CD4-positive, CD25-positive, alpha-beta regulatory T cell (primary cell): ENCODE results near the gene TMEM273. TPM values are rescaled to one million over a fixed set of nuclear protein-coding genes. Genes with fewer than 3 reads are reported as not detected.

Source experiments
- ATAC-seq, 2 donors: fragments of 150-1000 bp; cut with Tn5 transposase; one replicate each; pipeline ENCODE4 v1.10.0; 2021; ENCODE audit warnings: low read depth in 2 of 2, moderate number of reproducible peaks in 2 of 2, moderate library complexity in 1 of 2
- DNase-seq, 3 donors: peaks; one replicate each; pipeline versions ENCODE4 v3.0.0 to v3.0.0-alpha.2; 2012 to 2022; ENCODE audit warnings: mixed read lengths in 1 of 3
- H3K27ac ChIP-seq: one replicate; pipeline ENCODE4 v1.7.0; 2013; ENCODE audit warnings: mild to moderate bottlenecking, low read length; ENCODE audit not compliant: insufficient read depth, poor library complexity, severe bottlenecking
- H3K27me3 ChIP-seq: one replicate; pipeline ENCODE4 v1.7.0; 2013; ENCODE audit warnings: low read length; ENCODE audit not compliant: control insufficient read depth, insufficient read depth
- H3K36me3 ChIP-seq: one replicate; pipeline ENCODE4 v1.7.0; 2013; ENCODE audit warnings: mild to moderate bottlenecking, low read length, moderate library complexity; ENCODE audit not compliant: control insufficient read depth, insufficient read depth
- H3K4me1 ChIP-seq: 2 replicates; pipeline ENCODE4 v1.7.0; 2013; ENCODE audit warnings: mild to moderate bottlenecking, low read length; ENCODE audit not compliant: insufficient read depth, control insufficient read depth, poor library complexity, severe bottlenecking
- H3K4me3 ChIP-seq: one replicate; pipeline ENCODE4 v1.7.0; 2013; ENCODE audit warnings: low read depth, mild to moderate bottlenecking, low read length, moderate library complexity
- H3K9me3 ChIP-seq, 2 experiments: 1 replicate in 1 of 2; 2 replicates in 1 of 2; pipeline ENCODE4 v1.7.0; 2013; ENCODE audit warnings: low read length in 2 of 2, mild to moderate bottlenecking in 1 of 2, moderate library complexity in 1 of 2; ENCODE audit not compliant: control insufficient read depth in 2 of 2
- H3K27ac Mint-ChIP-seq, 3 donors: one replicate each; pipeline ENCODE4 v1.8.0; 2020 to 2022; ENCODE audit warnings: mild to moderate bottlenecking in 3 of 3, mixed read lengths in 3 of 3, moderate library complexity in 2 of 3
- H3K27me3 Mint-ChIP-seq: one replicate; pipeline ENCODE4 v1.8.0; 2022; ENCODE audit warnings: mild to moderate bottlenecking, mixed read lengths
- H3K36me3 Mint-ChIP-seq: one replicate; pipeline ENCODE4 v1.8.0; 2020; ENCODE audit warnings: mixed read lengths
- H3K4me1 Mint-ChIP-seq, 4 donors: one replicate each; pipeline ENCODE4 v1.8.0; 2020 to 2022; ENCODE audit warnings: mixed read lengths in 4 of 4, mild to moderate bottlenecking in 1 of 4
- H3K4me3 Mint-ChIP-seq, 4 donors: one replicate each; pipeline ENCODE4 v1.8.0; 2020 to 2022; ENCODE audit warnings: mild to moderate bottlenecking in 4 of 4, mixed read lengths in 4 of 4, moderate library complexity in 3 of 4
- H3K9me3 Mint-ChIP-seq, 7 donors: one replicate each; pipeline ENCODE4 v1.8.0; 2020 to 2022; ENCODE audit warnings: mixed read lengths in 7 of 7, mild to moderate bottlenecking in 3 of 7, moderate library complexity in 2 of 7
- polyA plus RNA-seq, 4 donors: library from polyadenylated mRNA; unstranded; fragments of 300-500 nt; fragmentation: Illumina TruSeq; gene quantifications; one replicate each; pipeline ENCODE4 v1.2.3, GENCODE V29; 2021
- total RNA-seq: library from RNA; stranded (reverse); gene quantifications from one replicate; pipeline ENCODE4 v1.2.3, GENCODE V29; 2022

Gene TMEM273
- total and polyA plus RNA-seq, 5 donors from 2014 or later: 7.9 to 46.2 (median 33.6) TPM

DNA sequence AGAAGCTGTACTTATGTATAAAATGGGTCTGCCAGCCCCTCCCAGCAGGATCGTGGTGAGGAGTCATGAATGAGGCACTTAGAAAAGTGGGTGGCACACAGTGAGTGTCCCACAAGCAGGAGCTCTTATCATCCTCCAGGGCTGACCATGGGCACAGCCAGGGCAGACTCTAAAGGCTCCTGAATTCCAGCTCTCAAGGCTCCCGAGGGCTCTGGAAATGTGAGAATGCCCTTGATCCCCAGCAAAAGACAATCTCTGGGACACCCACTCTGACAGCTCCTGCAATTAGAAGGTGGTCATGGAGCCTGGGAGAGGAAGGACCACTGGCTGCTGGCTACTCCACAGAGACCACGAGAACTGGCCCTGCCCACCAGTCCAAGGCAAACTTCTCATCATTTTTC is 74.5 kb downstream of the TMEM273 start:
- no peaks in the 10 kb centered on the region for H3K9me3 ChIP-seq
- no peak overlapping the region for H3K4me3 ChIP-seq
- Mint-ChIP-seq H3K4me1 (peaks cover 0 to 5% (median 2%) of the 10 kb centered on the region in 4 donors), H3K4me3 (no peak overlapping the region), H3K36me3 (no peaks in the 10 kb centered on the region), H3K27me3 (peaks cover 43% of the 10 kb centered on the region), H3K9me3 (no peaks in the 10 kb centered on the region), H3K27ac (no peak overlapping the region)
- no peak for ATAC-seq
- no peaks in the 10 kb centered on the region for H3K27me3 ChIP-seq
- H3K4me1 ChIP-seq: no peaks in the 10 kb centered on the region
- no peaks in the 10 kb centered on the region for H3K36me3 ChIP-seq
- H3K27ac ChIP-seq: no peak overlapping the region
- DNase-seq: no peak

DNA sequence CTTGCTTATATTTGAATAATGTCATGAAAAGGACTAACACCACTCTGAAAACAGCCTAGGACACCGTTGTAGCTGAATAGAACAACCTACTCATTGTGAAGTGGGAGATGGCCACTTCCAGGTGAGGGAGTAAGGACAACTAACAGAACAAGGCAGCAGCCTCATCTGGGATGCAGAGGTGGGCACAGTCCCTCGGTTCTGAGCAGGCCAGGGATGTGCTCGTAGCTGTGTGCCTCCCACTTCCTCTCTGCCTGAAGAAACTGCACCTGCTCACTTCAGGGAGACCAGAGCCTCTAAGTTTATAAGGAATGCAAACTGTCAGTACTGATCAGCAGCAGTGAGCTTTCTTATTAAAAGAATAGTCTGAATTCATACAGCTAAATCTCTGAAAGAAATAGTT is 75.3 kb downstream of the TMEM273 start:
- Histone ChIP-seq H3K4me1 (no peaks in the 10 kb centered on the region), H3K4me3 (no peak overlapping the region), H3K36me3 (no peaks in the 10 kb centered on the region), H3K27ac (no peak overlapping the region), H3K27me3 (no peaks in the 10 kb centered on the region), H3K9me3 (no peaks in the 10 kb centered on the region)
- no peak overlapping the region for H3K4me3 Mint-ChIP-seq
- peaks cover 41% of the 10 kb centered on the region for H3K27me3 Mint-ChIP-seq
- no peak overlapping the region for H3K27ac Mint-ChIP-seq
- no peaks in the 10 kb centered on the region for H3K9me3 Mint-ChIP-seq
- peaks cover 0 to 5% (median 2%) of the 10 kb centered on the region in 4 donors for H3K4me1 Mint-ChIP-seq
- no peak for DNase-seq
- no peak for ATAC-seq
- H3K36me3 Mint-ChIP-seq: no peaks in the 10 kb centered on the region

DNA sequence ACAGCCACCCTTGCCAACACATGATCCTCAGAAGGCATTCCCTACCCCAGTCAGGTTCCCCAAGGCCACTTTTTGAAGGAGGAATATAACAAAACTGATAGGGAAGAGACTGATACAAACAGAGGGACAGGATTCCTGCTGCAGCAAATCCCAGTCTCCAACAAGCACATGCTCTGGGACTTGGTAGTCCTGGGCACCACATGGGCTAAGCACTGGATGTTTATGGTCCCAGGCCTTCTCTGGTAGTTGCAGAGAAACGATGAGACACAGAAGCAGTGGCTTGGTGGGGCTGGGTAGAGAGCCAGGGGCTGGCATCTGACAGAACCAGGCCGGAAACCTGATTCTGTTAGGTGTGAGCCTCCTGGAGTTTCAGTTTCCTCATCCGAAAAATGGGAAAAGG is 76.1 kb downstream of the TMEM273 start:
- H3K27ac Mint-ChIP-seq: no peak overlapping the region
- peaks cover 0 to 5% (median 2%) of the 10 kb centered on the region in 4 donors for H3K4me1 Mint-ChIP-seq
- no peaks in the 10 kb centered on the region for H3K36me3 ChIP-seq
- no peaks in the 10 kb centered on the region for H3K9me3 Mint-ChIP-seq
- no peak overlapping the region for H3K27ac ChIP-seq
- ATAC-seq (no peak), DNase-seq (no peak)
- H3K27me3 Mint-ChIP-seq: peaks cover 35% of the 10 kb centered on the region
- H3K9me3 ChIP-seq: no peaks in the 10 kb centered on the region
- H3K4me3 ChIP-seq: no peak overlapping the region
- H3K4me1 ChIP-seq: no peaks in the 10 kb centered on the region
- no peaks in the 10 kb centered on the region for H3K27me3 ChIP-seq
- no peak overlapping the region for H3K4me3 Mint-ChIP-seq
- H3K36me3 Mint-ChIP-seq: no peaks in the 10 kb centered on the region

DNA sequence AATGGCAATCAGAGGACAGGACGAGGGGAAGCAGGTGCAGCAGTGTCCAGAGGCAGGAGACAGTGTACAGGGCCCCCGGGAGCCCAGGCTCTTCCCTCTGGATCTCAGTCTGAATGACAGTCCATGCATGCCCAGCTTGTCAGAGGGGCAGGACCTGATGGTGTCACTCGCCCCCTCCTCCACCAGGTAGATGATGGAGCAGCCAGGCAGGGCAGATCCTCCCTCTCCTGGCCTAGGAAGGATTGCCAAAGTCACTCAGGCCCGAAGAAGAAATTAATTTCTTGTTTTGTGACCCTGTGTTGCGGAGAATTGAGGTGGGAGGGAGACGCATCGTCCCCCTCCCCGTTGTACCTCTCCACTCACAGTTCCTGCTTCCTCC is 76.9 kb downstream of the TMEM273 start:
- H3K4me1 ChIP-seq: no peaks in the 10 kb centered on the region
- no peaks in the 10 kb centered on the region for H3K9me3 Mint-ChIP-seq
- no peak overlapping the region for H3K4me3 Mint-ChIP-seq
- ATAC-seq (no peak), DNase-seq (no peak)
- H3K27ac Mint-ChIP-seq: no peak overlapping the region
- H3K36me3 Mint-ChIP-seq: no peaks in the 10 kb centered on the region
- no peak overlapping the region for H3K4me3 ChIP-seq
- peaks cover 0 to 5% (median 2%) of the 10 kb centered on the region in 4 donors for H3K4me1 Mint-ChIP-seq
- H3K27ac ChIP-seq: no peak overlapping the region
- H3K36me3 ChIP-seq: no peaks in the 10 kb centered on the region
- peaks cover 29% of the 10 kb centered on the region for H3K27me3 Mint-ChIP-seq
- H3K9me3 ChIP-seq: no peaks in the 10 kb centered on the region
- H3K27me3 ChIP-seq: no peaks in the 10 kb centered on the region

DNA sequence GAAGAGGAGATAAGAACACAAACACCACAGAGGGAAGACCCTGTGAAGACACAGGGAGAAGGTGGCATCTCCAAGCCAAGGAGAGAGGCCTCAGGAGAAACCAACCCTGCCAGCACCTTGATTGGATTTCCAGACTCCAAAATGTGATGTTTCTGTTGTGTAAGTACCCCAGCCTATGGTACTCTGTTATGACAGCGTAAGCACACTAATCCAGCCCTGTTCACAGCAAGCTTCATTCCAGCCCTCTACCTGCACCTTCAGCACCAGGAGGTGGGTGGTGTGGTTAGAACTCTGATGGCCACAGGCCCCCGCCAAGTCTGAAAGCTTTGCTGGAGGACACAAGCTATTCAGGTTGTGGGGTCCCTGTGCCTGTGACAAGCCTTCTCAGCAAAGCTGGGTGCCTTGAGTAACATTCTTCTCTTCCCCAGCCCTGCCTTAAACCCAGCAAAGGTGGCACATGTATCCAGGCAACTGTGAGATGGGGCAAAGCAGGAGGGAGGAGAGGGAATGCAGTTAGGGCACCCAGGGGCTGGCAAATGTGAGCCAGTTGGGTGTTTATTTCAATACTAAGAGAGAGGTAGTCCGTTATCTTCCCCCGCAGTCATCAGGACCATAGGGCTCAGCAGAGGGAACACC is 77.4 kb downstream of the TMEM273 start:
- no peak overlapping the region for H3K27ac ChIP-seq
- H3K4me1 Mint-ChIP-seq: peaks cover 0 to 5% (median 2%) of the 10 kb centered on the region in 4 donors
- H3K36me3 ChIP-seq: no peaks in the 10 kb centered on the region
- H3K36me3 Mint-ChIP-seq: no peaks in the 10 kb centered on the region
- H3K9me3 ChIP-seq: no peaks in the 10 kb centered on the region
- H3K9me3 Mint-ChIP-seq: no peaks in the 10 kb centered on the region
- no peak overlapping the region for H3K4me3 ChIP-seq
- H3K27me3 ChIP-seq: no peaks in the 10 kb centered on the region
- ATAC-seq: no peak
- no peaks in the 10 kb centered on the region for H3K4me1 ChIP-seq
- H3K27ac Mint-ChIP-seq: no peak overlapping the region
- no peak for DNase-seq
- H3K4me3 Mint-ChIP-seq: no peak overlapping the region
- H3K27me3 Mint-ChIP-seq: peaks cover 24% of the 10 kb centered on the region

DNA sequence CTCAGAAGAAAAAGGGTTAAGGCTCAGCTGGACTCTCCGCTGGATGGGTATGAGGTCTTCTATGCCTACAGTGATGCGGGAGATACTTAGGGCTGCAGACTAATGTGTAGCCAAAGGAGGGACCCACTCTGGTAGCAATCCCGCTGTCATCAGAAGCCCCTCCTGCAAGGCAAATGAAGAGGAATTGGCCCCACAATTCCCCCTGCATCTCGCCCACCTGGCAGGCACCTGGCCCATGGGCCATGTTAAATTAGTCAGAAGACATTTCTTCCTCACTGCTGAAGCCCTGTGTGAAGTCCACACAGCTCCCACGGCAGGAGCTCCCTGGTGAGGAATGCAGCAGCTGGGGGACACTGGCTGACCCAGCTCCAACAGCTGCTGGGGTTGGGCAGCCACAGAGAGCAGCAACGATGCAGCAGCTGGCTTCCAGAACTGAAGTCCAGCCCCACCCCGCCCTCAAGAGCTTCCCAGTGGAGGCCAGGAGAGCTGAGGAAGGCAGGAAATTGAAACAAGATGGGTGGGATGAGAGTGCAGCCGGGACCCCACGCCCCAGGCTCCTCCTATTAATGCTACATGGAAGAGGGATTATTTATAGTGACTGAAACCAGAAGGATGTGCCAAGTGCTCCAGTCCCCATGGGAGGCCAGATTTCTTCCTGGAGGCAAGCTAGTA is 78.4 kb downstream of the TMEM273 start:
- DNase-seq (no peak), ATAC-seq (no peak)
- no peaks in the 10 kb centered on the region for H3K4me1 ChIP-seq
- H3K9me3 ChIP-seq: no peaks in the 10 kb centered on the region
- peaks cover 0 to 5% (median 2%) of the 10 kb centered on the region in 4 donors for H3K4me1 Mint-ChIP-seq
- no peak overlapping the region for H3K4me3 ChIP-seq
- no peaks in the 10 kb centered on the region for H3K36me3 ChIP-seq
- H3K27me3 ChIP-seq: no peaks in the 10 kb centered on the region
- peaks cover 22% of the 10 kb centered on the region for H3K27me3 Mint-ChIP-seq
- H3K27ac ChIP-seq: no peak overlapping the region
- H3K4me3 Mint-ChIP-seq: no peak overlapping the region
- H3K27ac Mint-ChIP-seq: no peak overlapping the region
- H3K36me3 Mint-ChIP-seq: no peaks in the 10 kb centered on the region
- H3K9me3 Mint-ChIP-seq: no peaks in the 10 kb centered on the region

DNA sequence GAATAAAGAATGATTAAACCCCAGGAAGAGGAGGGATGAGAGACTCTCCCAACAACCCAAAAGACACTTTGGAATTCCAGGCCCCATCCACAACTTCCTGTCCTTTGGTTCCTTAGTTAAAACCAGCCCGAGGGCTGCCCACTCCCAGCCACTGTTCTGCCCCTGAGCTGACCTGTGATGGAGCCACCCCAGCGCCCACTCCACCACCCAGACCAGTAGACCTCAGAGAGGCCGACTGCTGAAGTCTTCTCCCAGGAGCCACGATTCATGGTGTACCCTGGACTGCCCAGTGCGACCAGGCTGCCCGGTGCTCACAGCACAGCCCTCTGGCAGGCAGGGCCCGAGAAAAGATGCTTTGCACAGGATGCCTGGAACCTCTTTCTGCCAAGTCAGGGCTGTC is 79.5 kb downstream of the TMEM273 start:
- H3K27me3 Mint-ChIP-seq: peaks cover 11% of the 10 kb centered on the region
- ATAC-seq: no peak
- no peaks in the 10 kb centered on the region for H3K9me3 ChIP-seq
- no peaks in the 10 kb centered on the region for H3K36me3 ChIP-seq
- H3K9me3 Mint-ChIP-seq: peaks cover 0 to 2% (median 0%) of the 10 kb centered on the region in 7 donors
- H3K27ac Mint-ChIP-seq: no peak overlapping the region
- H3K27ac ChIP-seq: no peak overlapping the region
- H3K27me3 ChIP-seq: no peaks in the 10 kb centered on the region
- no peak for DNase-seq
- no peaks in the 10 kb centered on the region for H3K36me3 Mint-ChIP-seq
- no peak overlapping the region for H3K4me3 ChIP-seq
- H3K4me3 Mint-ChIP-seq: no peak overlapping the region
- no peaks in the 10 kb centered on the region for H3K4me1 ChIP-seq
- H3K4me1 Mint-ChIP-seq: peaks cover 0 to 3% (median 0%) of the 10 kb centered on the region in 4 donors

DNA sequence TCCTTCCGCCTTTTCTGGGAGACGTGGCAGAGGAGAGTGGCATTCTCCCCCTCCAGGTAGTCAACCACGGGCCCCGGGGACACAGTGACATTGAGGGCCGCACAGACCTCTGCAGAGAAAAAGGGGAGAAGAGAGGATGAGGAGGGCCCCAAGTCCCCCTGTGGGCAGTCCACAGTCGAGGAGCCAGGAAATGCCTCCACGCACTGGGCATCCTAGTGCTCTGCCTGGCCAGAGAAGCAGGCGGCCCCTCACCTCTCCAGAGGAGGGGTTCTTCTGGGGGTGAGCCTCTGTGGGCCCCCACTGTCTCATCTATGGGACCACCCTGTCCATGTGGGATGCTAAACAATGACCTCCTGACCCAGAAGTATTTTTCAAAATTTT is 80.3 kb downstream of the TMEM273 start:
- Mint-ChIP-seq H3K27ac (no peak overlapping the region), H3K27me3 (peaks cover 5% of the 10 kb centered on the region), H3K9me3 (peaks cover 0 to 2% (median 0%) of the 10 kb centered on the region in 7 donors), H3K4me3 (no peak overlapping the region), H3K36me3 (no peaks in the 10 kb centered on the region), H3K4me1 (no peaks in the 10 kb centered on the region)
- Histone ChIP-seq H3K27ac (no peak overlapping the region), H3K36me3 (no peaks in the 10 kb centered on the region), H3K4me3 (no peak overlapping the region), H3K9me3 (no peaks in the 10 kb centered on the region), H3K4me1 (no peaks in the 10 kb centered on the region), H3K27me3 (no peaks in the 10 kb centered on the region)
- DNase-seq: no peak
- no peak for ATAC-seq
